ENCODE data around the gene SLC29A1. TPM values are rescaled to one million over a fixed set of nuclear protein-coding genes. Genes with fewer than 3 reads are reported as not detected.

SLC29A1 gene
- total RNA-seq, 2 donors from 2014 or later: 17.0 to 19.1 TPM

GRCh38 chr6:44278774-44279697 is 55.6 kb downstream of the SLC29A1 start:
- DNase-seq: no peak
- Histone ChIP-seq H3K9me3 (no peaks in the 10 kb centered on the region), H3K27me3 (peaks cover 21% of the 10 kb centered on the region), H3K9ac (ENCODE audit: low read depth in 2 of 2, low read length in 2 of 2) (no peak overlapping the region), H3K4me3 (no peak overlapping the region), H3K27ac (no peak overlapping the region), H3K4me1 (peaks cover 4% of the 10 kb centered on the region), H3K36me3 (no peaks in the 10 kb centered on the region)
- TF ChIP-seq CTCF (IDR thresholded peaks at IDR 0.05): no peak
- intact Hi-C loops (cut with DNase I): no loop called here

Other genes with a start within 250 kb of the SLC29A1 start
- gene MRPL14, start 96.1 kb upstream of the SLC29A1 start, total RNA-seq: 10 to 100 TPM; 72.0 to 77.7 TPM
- 10 to 100 TPM; 74.3 to 95.3 TPM for gene TMEM63B, start 96.0 kb upstream of the SLC29A1 start, total RNA-seq
- gene CAPN11, start 64.8 kb upstream of the SLC29A1 start, total RNA-seq: 1 to 10 TPM in 1 of 2 donors, not detected in 1; 2.0 TPM
- gene MYMX, start 6.7 kb upstream of the SLC29A1 start, total RNA-seq: not detected
- gene HSP90AB1, start 23.5 kb downstream of the SLC29A1 start, total RNA-seq: 1,000 to 10,000 TPM in 1 of 2 donors, 100 to 1,000 TPM in 1; 409 to 1,163 TPM
- gene SLC35B2, start 33.9 kb downstream of the SLC29A1 start, total RNA-seq: 10 to 100 TPM; 42.7 to 52.2 TPM
- gene NFKBIE, start 42.0 kb downstream of the SLC29A1 start, total RNA-seq: 10 to 100 TPM; 11.9 to 18.8 TPM
- under 1 TPM; 0.12 to 0.19 TPM for gene TMEM151B, start 46.9 kb downstream of the SLC29A1 start, total RNA-seq
- 10 to 100 TPM in 1 of 2 donors, 1 to 10 TPM in 1; 9.0 to 27.7 TPM for gene AARS2, start 89.8 kb downstream of the SLC29A1 start, total RNA-seq
- not detected for gene SPATS1, start 119.1 kb downstream of the SLC29A1 start, total RNA-seq
- 10 to 100 TPM; 20.6 to 20.8 TPM for gene CDC5L, start 164.1 kb downstream of the SLC29A1 start, total RNA-seq